GM18519 (cell line): ENCODE measurements around the gene MCRIP1.

Experiments
- ATAC-seq: cut with Tn5 transposase; IDR thresholded peaks from one replicate; pipeline ENCODE4 v1.9.1; 2021; ENCODE audit warnings: mild to moderate bottlenecking, moderate library complexity; ENCODE audit not compliant: unreplicated experiment, low FRiP score

The MCRIP1 gene

DNA sequence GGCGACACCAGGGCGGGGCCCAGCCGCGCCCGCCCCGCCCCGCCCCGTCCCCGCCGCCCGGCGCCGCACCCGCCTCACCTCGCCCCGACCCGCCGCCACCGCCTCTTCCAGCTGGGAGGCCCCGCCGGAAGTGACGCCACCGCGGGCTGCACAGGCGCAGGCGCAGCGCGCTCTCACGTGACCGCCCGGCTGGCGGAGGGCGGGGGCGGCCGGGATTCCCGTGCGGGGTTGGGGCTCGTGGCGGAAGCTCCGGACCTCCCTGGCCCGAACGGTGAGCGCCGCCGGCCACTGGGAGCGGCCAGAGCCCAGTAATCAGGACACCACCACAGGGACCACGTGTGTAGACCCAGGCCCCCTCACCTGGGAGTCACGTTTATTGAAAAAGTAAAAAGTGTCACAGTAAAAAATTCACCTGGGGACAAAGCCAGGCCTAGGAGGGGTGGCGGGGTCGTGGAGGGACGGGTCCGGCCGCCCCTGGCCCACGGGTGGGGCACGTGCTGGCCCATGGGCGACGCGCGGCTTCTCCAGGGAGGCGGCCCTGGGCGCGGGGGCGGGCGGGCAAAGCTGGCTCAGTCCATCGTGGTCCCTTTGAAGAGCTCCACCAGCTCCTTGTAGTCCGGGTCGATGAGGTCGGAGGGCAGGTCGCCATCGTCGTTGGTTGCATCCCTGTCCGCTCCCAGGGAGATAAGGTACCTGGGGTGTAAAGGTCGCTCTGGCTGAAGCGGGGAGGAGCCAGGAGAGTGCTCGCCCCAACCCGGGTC is at the start of gene MCRIP1:
Gene MCRIP1, minus strand, starts transcription at position 132 of the 761 bp plus-strand sequence. CDS start 8,785 bp downstream, outside the sequence.
- peak; percentile 58 for ATAC-seq

GRCh38 chr17:81879121-81879520 is 46.0 kb upstream of the MCRIP1 start:
- ATAC-seq, result no peak

- no peak for ATAC-seq
These were observed 45.2 kb upstream of the MCRIP1 start for GRCh38 chr17:81878294-81878693.

GRCh38 chr17:81877569-81877968 is 44.5 kb upstream of the MCRIP1 start:
- ATAC-seq, result no peak

- ATAC-seq, result no peak
These were observed 38.5 kb upstream of the MCRIP1 start for GRCh38 chr17:81871387-81872230.

DNA sequence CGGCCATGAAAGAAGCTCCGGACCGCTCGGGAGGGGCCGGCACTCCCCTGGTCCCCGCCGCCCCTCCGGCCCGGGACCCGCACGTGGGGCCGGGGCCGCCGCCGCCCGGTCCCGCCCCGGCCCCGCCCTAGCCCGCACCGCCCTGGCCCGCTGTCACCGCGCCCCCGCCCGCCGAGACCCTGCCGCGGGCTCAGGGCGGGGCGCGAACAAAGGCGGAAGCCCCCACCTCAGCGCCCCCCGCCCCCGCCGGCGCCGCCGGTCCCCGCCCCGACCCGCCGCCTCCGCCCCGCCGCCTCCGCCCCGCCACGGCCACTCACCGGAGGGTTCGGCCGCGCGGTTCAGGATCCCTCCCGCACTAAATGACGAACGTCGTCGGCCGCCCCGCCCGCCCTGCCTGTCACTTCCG is 37.9 kb upstream of the MCRIP1 start, which contains the start of gene ARHGDIA:
Gene ARHGDIA, minus strand, starts transcription at position 357 of the 406 bp plus-strand sequence. CDS start 1,407 bp downstream, outside the sequence.
- ATAC-seq, result no peak

- no peak for ATAC-seq
These were observed 37.3 kb upstream of the MCRIP1 start for GRCh38 chr17:81870131-81870980.

- no peak for ATAC-seq
These were observed 36.4 kb upstream of the MCRIP1 start for GRCh38 chr17:81869221-81870130.

DNA sequence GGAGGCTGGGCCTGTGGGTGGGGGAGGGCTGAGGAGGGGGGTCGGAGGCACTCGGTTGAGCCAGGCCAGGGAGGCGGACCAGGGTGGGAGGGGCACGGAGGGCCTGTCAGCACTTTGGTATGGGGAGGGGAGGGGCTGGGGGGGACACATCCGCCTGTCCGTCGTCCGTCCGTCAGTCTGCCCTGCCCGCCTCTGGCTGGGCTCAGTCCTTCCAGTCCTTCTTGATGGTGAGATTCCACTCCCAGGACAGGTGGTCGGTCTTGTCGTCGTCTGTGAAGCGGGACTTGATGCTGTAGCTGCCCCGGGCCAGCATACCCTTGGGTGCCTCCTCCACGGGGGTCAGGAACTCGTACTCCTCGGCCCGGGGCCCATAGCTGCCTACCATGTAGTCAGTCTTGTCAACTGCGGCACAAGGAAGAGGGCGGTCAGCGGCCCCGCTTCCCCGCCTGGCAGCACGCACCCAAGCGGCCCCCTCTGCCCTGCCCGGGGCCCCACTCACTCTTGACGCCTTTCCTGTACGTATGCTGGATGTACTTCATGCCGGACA is 35.7 kb upstream of the MCRIP1 start:
- ATAC-seq, result no peak

GRCh38 chr17:81867991-81868673 is 35.0 kb upstream of the MCRIP1 start:
- ATAC-seq, result no peak

- ATAC-seq, result no peak
These were observed 34.3 kb upstream of the MCRIP1 start for GRCh38 chr17:81867170-81867990.

GRCh38 chr17:81866440-81867169 is 33.5 kb upstream of the MCRIP1 start:
- ATAC-seq, result no peak

DNA sequence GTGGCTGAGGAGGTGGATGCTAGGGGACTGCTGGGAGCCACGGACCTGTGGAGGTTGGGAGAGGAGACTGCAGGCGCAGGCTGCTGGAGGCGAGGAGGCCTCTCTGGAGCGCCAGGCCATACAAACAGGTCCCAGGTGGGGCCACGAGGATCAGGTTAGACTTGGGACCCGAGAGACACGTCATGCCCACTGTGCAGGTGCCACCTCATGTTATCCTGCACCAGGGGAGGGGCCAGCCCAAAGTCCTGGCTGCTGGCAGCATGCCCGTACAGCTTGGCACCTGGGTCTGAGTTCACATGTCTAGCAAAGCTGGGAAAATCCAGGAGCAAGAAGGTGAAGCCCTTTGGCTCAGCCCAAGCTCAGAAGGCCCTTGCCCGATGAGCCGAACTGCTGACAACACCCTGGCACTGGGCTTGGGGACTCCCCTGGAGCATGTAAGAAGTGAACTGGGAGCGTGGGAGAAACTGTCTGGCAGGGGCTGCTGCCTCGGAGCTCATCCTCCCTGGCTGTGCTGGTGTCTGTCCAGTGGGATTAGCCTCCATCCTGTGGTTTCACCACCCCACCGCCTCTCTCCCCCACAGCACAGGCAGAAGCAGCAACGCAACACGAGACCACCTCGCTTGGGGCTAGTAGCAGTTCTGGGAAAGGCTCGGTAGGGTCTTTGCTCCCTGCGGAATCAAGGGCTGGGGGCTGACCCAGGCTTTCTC is 32.8 kb upstream of the MCRIP1 start:
- ATAC-seq, result no peak

DNA sequence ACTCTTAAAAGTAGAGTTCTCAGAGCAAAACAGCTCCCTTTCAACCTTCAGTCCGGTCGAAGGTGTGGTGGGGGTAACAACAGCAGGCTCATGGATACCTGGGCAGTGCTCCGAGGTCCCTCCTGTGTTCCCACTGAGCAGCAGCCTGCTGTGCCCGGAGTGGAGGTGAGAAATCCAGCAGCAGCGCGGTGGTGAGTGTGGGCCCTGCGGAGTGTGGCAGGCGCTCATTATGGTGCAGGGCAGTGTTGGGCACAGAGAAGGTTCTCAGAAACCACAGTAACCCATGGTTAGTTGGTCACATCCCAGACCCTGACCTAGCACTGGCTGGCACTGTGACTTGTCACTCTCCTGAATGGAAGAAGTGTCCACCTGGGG is 32.3 kb upstream of the MCRIP1 start:
- ATAC-seq, result no peak

DNA sequence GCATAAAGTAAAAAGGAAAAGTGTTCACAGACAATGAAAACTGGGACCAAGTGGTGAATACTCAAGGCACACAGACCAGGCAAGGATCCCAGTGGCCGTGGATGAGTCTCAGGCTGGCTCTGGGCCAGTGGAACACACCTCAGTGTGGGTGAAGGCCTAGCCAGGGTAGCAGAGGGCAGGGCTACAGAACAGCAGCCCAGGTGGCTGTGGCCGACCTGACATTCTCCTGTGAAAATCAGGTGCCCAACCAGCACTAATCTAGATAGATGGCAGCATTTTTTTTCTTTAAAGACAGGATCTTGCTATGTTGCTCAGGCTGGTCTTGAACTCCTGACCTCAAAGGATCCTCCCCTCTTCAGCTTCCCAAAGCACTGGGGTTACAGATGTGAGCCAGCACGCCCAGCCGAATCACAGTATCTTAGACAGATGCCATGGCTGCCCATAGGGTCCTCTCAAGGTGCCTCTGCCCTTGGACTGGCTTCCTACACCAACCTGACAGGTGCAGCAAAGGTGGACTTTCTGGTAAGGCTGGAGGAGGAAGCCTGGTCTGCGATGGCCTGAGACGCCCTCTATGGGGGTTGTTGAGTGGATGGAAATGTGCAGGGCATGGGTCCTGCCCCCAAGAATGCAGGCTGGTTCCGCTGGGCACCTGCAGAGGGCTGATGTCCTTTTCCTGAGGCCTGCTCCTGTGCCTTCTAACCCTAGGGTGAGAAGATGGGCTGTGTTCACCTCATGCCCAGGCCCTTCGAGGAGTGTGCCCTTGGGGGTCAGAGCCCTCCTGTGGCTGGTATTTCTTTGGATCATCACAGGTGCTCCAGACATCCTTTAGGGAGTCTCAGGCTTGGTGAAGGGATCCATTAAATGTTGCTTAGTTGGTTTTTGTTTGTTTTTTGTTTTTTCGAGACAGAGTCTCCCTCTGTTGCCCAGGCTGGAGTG is 31.0 kb upstream of the MCRIP1 start:
- ATAC-seq, result no peak
